ENCODE data around the gene ATP5F1D.

The ATP5F1D gene

GRCh38 chr19:1278713-1279660, 37.4 kb downstream of the ATP5F1D start:
- Histone ChIP-seq H2AFZ (ENCODE audit: low read length) (no peak overlapping the region), H3K4me1 (ENCODE audit: insufficient read depth, low read length, poor library complexity, severe bottlenecking) (peaks cover 10% of the 10 kb centered on the region), H3K9me2 (replicated peaks; ENCODE audit: low read depth, low read length) (no peaks in the 10 kb centered on the region), H3K9ac (ENCODE audit: low read depth, low read length, poor library complexity, severe bottlenecking) (no peak overlapping the region), H3K27me3 (ENCODE audit: insufficient read depth, low read length, poor library complexity, severe bottlenecking) (no peaks in the 10 kb centered on the region), H3K79me2 (ENCODE audit: insufficient read depth, low read length) (peaks cover 27% of the 10 kb centered on the region), H4K20me1 (ENCODE audit: insufficient read depth, low read length, poor library complexity, severe bottlenecking) (peaks cover 22% of the 10 kb centered on the region), H3F3A (ENCODE audit: low read depth) (peaks cover 3% of the 10 kb centered on the region; the same call in 1 of the 2 replicates), H3K9me3 (ENCODE audit: insufficient read depth, low read depth, low read length) (no peaks in the 10 kb centered on the region), H3K4me2 (ENCODE audit: low read depth, low read length, poor library complexity, severe bottlenecking) (no peak overlapping the region), H3K4me3 (ENCODE audit: low read length, poor library complexity, severe bottlenecking) (no peak overlapping the region), H3K36me3 (ENCODE audit: insufficient read depth, low read length) (peaks cover 20% of the 10 kb centered on the region; the same call in 1 of the 2 replicates)
- TF ChIP-seq EZH2phosphoT487 (IDR thresholded peaks at IDR 0.05; ENCODE audit: borderline replicate concordance) (no peak), CTCF (conservative IDR thresholded peaks at IDR 0.05; ENCODE audit: low read length) (no peak)

- no peaks in the 10 kb centered on the region for H3K27me3 ChIP-seq (ENCODE audit: insufficient read depth, low read length, poor library complexity, severe bottlenecking)
- H3K4me2 ChIP-seq (ENCODE audit: low read depth, low read length, poor library complexity, severe bottlenecking) = no peak overlapping the region
- no peak overlapping the region for H3K4me3 ChIP-seq (ENCODE audit: low read length, poor library complexity, severe bottlenecking)
- H3K9me2 ChIP-seq (replicated peaks; ENCODE audit: low read depth, low read length) = no peaks in the 10 kb centered on the region
- peaks cover 18% of the 10 kb centered on the region for H3K79me2 ChIP-seq (ENCODE audit: insufficient read depth, low read length)
- no peak for TF ChIP-seq EZH2phosphoT487 (IDR thresholded peaks at IDR 0.05; ENCODE audit: borderline replicate concordance)
- peak; percentile 97 for TF ChIP-seq CTCF (conservative IDR thresholded peaks at IDR 0.05; ENCODE audit: low read length)
- H4K20me1 ChIP-seq (ENCODE audit: insufficient read depth, low read length, poor library complexity, severe bottlenecking) = peaks cover 13% of the 10 kb centered on the region
- H3F3A ChIP-seq (ENCODE audit: low read depth) = no peaks in the 10 kb centered on the region
- peaks cover 6% of the 10 kb centered on the region for H3K4me1 ChIP-seq (ENCODE audit: insufficient read depth, low read length, poor library complexity, severe bottlenecking)
- peaks cover 12% of the 10 kb centered on the region; the same call in 1 of the 2 replicates for H3K36me3 ChIP-seq (ENCODE audit: insufficient read depth, low read length)
- H3K9ac ChIP-seq (ENCODE audit: low read depth, low read length, poor library complexity, severe bottlenecking) = no peak overlapping the region
- H2AFZ ChIP-seq (ENCODE audit: low read length) = no peak overlapping the region
- H3K9me3 ChIP-seq (ENCODE audit: insufficient read depth, low read depth, low read length) = no peaks in the 10 kb centered on the region
Measured at GRCh38 chr19:1279782-1280341, 38.3 kb downstream of the ATP5F1D start.

- H3K27me3 ChIP-seq (ENCODE audit: insufficient read depth, low read length, poor library complexity, severe bottlenecking) = no peaks in the 10 kb centered on the region
- peaks cover 4% of the 10 kb centered on the region for H3K4me1 ChIP-seq (ENCODE audit: insufficient read depth, low read length, poor library complexity, severe bottlenecking)
- TF ChIP-seq EZH2phosphoT487 (IDR thresholded peaks at IDR 0.05; ENCODE audit: borderline replicate concordance) (no peak), CTCF (conservative IDR thresholded peaks at IDR 0.05; ENCODE audit: low read length) (no peak)
- no peak overlapping the region for H3K4me2 ChIP-seq (ENCODE audit: low read depth, low read length, poor library complexity, severe bottlenecking)
- peaks cover 9% of the 10 kb centered on the region for H4K20me1 ChIP-seq (ENCODE audit: insufficient read depth, low read length, poor library complexity, severe bottlenecking)
- H3K9me2 ChIP-seq (replicated peaks; ENCODE audit: low read depth, low read length) = no peaks in the 10 kb centered on the region
- H3K4me3 ChIP-seq (ENCODE audit: low read length, poor library complexity, severe bottlenecking) = no peak overlapping the region
- no peaks in the 10 kb centered on the region for H3F3A ChIP-seq (ENCODE audit: low read depth)
- H3K9me3 ChIP-seq (ENCODE audit: insufficient read depth, low read depth, low read length) = no peaks in the 10 kb centered on the region
- H3K36me3 ChIP-seq (ENCODE audit: insufficient read depth, low read length) = peaks cover 9% of the 10 kb centered on the region; the same call in 1 of the 2 replicates
- H3K79me2 ChIP-seq (ENCODE audit: insufficient read depth, low read length) = peaks cover 15% of the 10 kb centered on the region
- no peak overlapping the region for H2AFZ ChIP-seq (ENCODE audit: low read length)
- no peak overlapping the region for H3K9ac ChIP-seq (ENCODE audit: low read depth, low read length, poor library complexity, severe bottlenecking)
Measured at GRCh38 chr19:1280636-1281568, 39.4 kb downstream of the ATP5F1D start.

Data from Loucy (cell line).